NOMO-1 treated with DMSO at 0.1 percent for 48 hours (cell line): ENCODE measurements around the gene CMBL.
"Not testable (repeated sequence)": the region's sequence is repeated elsewhere in the genome, so short reads cannot be mapped to it uniquely, and the experiment has no call there.

ENCODE experiments used
- DNase-seq: peaks from one replicate; lab custom pipeline; 2025; ENCODE audit not compliant: unreplicated experiment; lab: John Stamatoyannopoulos, UW

Gene CMBL

DNA sequence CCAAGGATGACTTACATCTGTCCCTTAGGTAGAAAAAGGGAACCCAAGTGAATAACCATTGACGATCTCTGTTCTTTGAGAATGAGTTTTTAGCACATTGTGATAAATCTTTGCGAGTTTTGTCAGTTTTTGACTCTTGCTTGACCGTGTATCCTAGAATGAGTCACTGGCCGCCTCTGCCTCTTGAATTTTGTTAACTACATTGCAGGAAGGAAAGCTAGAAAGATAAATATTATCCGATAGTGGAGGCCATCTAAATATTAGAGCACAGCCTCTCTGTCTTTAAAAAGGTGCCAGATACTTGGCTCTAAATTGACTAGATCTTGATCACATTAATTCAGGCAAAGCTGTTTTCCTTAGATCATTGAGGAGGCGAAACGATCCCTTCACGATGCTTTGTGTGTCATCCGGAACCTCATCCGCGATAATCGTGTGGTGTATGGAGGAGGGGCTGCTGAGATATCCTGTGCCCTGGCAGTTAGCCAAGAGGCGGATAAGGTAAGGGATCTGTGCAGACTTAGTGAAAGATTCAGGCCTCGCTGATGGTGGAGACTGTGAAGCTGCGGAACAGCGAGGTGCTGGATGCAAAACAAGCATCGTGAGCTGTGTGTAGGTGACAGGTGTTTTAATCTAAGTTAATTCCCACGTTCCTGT lies 45.5 kb downstream of the CMBL start:
- DNase-seq, result no peak

DNA sequence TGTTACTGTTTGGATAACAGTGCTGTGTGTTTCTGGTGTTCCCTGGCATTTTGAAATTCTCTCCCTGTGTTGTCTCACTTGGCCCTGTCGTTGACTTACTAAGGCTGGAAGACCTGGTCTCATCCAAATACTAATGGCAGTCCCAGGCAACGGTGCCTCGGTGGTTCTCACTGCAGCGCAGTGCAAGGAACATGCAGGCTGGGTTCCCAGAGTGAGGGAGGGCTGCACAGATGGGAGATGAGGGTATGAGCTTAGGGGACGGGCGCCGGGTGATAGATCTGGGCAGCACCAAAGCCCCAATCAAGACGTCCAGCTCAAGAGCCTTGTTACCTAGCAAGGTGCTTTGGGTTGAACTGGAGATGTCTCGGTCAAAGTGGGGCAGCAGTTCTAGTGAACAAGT lies 46.6 kb downstream of the CMBL start:
- DNase-seq, result no peak

DNA sequence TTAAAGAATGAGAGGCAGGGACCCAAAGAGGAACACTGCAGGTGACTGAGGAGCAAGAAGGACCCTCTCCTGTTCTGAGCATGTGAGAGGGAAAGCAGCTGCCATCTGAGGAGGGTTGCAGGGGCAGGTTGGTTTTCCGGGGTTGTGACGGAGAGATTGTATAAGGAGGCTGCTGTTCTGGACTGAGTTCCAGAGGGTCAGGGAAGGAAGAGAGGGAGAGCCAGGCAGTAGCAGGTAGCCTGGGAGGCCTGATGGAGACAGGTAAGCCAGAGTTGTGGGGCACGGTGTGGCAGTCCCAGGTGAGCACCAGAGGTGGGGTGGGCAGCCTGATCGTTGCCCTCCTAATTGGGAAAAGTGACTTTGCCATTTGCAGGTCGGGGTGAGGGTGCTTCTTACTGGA lies 47.8 kb downstream of the CMBL start:
- no peak for DNase-seq

DNA sequence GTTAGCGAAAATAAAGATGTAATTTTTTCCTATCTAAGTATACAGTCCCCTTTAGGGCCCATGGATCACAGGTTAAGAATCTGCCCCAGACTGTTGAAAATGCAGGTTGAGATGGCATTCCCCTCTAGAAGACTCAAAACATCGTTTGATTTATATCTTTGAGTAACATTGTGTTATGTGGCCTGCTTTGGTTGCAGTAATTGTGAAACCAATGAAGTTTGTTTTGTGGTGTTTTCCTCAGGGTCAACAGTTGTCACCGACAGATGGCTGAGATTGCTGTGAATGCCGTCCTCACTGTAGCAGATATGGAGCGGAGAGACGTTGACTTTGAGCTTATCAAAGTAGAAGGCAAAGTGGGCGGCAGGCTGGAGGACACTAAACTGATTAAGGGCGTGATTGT lies 49.8 kb downstream of the CMBL start:
- DNase-seq, result no peak

DNA sequence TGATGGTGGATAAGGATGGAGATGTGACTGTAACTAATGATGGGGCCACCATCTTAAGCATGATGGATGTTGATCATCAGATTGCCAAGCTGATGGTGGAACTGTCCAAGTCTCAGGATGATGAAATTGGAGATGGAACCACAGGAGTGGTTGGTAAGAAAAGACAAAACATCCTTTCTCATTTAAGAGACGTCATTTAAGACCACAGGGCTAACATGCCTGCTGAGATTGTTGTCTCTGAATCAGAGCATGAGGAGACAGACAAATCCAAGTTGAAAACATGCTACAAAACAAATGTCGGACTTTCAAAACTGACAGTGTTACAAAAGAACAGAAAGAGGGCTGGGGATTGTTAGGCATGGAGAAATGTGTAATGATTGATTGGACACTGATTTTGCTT lies 53.0 kb downstream of the CMBL start:
- DNase-seq, result no peak

DNA sequence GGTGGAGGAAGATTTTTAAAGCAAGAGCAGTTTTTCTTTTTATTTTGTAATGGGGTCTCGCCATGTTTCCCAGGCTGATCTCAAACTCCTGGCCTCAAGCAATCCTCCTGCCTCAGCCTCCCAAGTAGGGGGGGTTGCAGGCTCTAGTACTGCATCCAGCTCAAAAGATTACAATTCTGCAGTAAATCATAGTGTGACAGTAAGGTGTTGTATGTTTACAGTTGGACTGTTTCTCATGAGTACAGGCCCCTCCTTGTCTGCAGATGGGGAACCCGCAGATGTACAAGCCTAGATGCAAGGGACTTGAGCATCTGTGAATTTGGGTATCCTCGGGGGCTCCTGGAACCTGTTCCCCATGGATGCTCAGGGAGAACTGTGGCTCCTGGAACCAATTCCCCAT lies 54.3 kb downstream of the CMBL start:
- no peak for DNase-seq

DNA sequence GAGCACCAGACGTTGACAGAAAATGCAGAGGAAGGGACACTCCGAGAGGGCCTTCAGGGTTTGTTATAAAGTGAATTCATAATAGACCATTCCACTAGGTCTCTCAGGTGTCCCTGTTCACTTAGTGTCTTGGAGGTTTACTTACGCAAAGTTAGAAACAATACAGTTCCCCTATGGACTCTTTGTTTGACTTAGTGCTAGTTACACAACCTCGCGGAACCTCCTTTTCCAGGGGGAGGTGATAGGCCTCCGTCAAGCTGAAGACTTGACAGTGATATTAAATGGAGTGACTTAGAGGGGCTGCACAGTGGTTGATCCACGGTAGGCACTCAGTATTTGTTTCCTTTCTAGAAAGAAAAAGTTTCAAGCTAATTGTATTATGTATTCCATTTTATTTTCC lies 56.3 kb downstream of the CMBL start:
- peak; percentile 63 for DNase-seq

DNA sequence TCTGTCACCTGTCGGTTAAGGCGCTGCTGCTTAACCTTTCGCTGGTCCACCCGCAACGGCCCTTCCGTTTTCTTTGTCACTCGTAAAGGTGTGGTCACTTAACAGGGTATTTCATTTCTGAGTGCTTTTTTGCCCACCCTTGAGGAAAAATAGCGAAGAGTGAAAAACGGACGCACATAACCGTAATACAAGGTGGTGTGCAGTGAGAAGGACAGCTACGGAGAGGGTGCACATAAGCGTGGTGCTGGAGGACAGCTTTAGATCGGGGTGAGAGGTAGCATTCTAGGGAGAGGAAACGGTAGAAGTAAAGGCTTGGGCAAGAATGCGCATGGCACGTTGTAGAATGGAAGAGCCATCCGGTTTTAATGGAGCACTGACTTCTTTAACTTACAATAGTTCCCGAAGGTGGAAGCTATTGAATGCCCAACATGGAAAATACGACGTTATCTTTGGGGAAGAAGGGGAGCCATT lies 56.9 kb downstream of the CMBL start:
- DNase-seq, result peak; percentile 60

DNA sequence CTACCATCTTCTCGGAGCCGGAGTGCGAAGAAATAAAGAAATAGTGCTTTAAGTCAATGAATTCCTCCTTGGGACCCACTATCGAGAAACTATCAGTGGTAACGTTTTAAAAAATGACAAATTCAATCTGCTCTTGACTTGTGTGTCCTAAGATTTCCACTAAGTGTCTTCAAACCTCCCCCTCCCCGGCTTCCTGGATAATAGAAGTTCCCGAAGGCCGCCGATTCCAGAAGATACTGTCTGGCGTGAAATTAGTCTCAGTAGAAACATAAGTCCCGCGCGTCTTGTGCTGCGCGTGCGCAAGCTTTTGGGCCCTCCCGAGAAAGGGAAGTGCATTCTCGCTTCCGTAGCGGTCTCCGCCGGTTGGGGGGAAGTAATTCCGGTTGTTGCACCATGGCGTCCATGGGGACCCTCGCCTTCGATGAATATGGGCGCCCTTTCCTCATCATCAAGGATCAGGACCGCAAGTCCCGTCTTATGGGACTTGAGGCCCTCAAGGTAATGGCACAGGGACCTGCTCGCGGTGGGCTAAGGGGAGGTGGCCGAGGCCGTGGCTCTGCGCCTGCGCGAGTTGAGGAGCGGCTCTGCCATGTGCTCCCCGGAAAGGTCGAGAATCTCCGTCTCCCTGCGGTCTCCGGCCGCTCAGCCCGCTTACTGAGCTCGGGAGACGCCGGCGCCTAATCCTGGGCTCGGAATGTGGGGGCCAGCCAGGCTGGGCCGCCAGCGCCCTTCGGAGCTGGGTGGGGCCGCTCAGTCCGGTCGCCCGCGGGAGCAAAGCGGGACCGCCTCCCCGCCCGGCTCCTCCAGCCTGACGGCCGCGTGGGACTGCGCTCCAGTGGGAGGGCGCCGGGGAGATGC lies 57.5 kb downstream of the CMBL start, which contains the start of gene CCT5:
Gene CCT5, plus strand, starts transcription at position 333 of the 858 bp plus-strand sequence. Its CDS starts 61 bp downstream, at position 394.
- DNase-seq, result peak; percentile 100

DNA sequence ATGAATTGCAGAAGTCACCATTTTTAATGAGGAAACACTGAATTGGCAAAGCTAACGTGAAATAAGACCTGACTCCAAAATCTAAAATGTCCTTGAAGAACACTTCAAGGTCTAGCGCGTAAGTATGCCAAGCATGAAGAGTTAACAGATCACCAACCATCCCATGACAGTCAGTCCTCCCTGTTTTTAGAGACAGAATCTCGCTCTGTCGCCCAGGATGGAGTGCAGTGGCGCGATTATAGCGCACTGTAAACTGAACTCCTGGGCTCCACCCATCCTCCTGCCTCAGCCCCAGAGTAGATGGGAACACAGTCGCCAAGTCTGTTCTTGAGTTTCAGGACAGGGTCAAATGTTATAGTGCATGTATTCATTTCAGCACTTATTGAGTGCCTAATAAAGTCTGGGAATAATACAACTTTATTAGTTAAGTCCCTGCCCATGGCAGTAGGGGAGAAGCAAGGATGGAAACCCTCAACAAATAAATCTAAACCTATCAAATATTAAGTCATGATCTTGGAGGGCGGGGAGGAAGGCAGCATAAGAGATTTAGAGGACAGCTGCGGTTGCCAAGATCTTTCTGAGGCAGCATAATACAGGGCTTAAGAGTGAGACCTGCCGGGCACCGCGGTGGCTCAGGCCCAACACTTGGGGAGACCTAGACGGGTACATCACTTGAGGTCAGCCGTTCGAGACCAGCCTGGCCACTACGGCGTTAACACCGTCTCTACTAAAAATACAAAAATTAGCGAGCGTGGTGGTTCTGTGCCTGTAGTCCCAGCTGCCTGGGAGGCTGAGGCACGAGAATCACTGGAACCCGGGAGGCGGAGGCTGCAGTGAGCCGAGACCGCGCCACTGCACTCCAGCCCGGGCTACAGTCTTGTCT lies 59.1 kb downstream of the CMBL start:
- DNase-seq, result peak; percentile 37

DNA sequence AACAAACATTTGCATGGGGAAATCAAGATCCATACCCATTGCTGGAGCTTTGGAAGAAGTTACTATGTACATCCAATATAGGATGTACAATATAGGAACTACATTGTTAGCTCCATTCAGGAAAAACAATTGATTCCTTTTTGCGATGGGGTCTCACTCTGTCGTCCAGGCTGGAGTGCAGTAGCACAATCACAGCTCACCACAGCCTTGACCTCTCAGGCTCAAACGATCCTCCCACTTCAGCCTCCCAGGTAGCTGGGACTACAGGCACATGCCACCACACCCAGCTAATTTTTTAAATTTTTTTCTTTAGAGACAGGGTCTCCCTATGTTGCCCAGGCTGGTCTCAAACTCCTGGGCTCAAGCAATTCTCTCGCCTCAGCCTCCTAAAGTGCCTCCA lies 60.5 kb downstream of the CMBL start:
- DNase-seq, result not testable (repeated sequence)

DNA sequence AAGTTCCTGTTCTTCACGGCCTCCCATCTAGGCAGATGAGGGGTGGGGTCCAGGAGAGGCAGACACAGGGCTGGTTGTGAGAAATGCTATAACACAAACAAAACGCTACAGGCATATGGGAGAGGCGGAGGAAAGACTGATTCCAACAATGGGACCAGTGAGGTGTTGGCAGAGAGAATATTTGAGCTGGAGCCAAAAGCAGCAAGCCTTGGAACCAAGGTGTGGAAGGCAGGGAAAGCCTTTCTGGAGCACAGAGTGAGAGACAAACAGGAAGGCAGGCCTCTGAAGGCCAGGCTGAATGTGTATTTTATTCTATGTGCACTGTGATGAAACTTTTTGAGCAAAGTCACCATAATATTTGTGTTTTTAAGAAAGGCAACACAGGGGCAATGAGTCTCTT lies 60.9 kb downstream of the CMBL start:
- DNase-seq, result no peak

DNA sequence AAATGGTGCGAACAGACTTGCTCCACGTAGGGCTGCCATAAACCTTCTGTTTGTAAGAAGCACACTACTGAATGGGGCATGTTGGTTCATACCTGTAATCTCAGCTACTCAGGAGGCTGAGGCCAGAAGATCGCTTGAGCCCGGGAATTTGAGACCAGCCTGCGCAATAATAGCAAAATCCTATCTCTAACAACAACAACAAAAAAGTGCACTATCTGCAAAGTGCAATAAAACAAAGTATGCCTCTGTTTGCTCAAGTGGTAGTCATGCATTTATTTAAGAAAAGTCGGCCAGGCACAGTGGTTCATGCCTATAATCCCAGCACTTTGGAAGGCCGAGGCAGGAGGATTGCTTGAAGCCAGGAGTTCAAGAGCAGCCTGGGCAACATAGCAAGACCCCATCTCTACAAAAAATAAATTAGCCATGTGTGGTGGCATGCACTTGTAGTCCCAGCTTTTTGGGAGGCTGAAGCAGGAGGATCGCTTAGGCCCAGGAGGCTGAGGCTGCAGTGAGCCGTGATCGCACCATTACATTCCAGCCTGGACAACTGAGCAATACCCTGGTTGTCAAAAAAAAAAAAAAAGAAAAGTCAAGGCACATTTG lies 63.3 kb downstream of the CMBL start:
- DNase-seq, result no peak

DNA sequence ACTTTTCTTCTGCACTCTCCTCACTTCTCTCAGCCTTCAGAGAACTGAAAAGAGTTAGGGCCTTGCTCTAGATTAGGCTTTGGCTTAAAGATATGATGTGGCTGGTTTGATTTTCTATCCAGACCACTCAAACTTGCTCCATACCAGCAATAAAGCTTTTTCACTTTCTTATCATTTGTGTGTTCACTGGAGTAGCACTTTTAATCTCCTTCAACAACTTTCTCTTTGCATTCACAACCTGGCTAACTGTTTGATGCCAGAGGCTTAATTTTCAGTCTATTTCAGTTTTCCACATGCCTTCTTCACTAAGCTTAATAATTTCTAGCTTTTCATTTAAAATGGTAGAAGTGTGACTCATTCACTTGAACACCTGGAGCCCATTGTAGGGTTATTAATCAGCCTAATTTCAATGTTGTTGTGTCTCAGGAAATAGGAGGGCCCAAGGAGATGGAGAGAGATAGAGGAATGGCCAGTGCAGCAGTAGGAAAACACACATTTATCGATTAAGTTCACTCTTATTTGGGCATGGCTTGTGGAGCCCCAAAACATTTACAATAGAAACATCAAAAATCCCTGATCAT lies 64.0 kb downstream of the CMBL start:
- DNase-seq, result no peak

DNA sequence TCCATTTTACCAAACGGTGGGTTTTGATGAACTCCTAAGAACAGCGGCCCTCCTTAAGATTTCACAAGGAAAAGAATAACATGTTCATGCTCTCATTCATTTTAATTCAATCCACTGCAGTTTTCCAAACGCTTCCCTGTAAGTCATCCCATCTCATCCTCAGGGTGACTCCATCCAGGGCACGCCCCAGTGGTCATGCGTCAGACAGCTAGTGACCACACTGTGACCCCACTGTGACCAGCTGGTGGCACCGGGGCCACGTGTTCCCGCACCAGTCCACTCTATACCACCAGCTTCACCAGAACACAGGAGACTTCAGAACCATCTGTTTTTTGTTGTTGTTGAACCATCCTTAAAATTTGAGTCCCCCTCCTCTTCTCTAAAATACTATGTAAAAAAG lies 72.4 kb downstream of the CMBL start:
- DNase-seq, result no peak

DNA sequence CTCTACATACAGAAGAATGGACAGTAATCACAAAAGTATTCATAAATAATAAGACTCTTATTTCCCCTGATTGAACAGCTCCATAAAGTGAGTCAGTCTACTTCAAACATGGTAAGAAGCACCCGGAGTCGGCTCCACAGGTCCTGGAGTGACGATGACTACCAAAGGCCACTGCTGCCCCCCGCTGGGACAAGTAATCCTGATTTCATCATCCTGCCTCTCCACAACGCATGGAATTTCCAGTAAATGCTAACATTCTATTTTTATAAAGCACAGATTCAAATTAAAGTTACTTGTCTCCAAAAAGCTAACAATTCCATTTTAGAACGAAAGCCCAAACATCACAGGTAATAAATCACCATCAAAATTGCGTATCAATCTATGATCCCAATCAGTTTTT lies 74.2 kb downstream of the CMBL start:
- DNase-seq, result no peak

DNA sequence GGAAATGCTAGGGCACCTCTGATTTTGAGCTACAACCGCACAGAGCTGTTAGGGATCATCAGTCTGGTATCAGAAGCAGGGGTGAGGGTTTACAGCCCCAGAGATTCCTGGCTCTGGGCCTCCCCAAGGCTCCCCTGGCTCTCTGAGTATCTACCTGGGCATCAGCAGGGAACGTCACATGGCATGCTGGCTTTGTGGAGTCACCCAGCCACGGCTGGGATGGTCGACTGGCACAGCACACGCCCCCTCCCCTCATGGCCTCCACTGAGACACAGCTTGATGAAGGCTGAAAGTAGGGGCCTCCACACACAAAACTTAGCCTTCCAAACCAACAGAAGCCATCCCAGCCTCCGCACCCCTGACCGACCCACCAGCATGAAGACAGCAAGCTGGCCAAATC lies 74.7 kb downstream of the CMBL start:
- no peak for DNase-seq

DNA sequence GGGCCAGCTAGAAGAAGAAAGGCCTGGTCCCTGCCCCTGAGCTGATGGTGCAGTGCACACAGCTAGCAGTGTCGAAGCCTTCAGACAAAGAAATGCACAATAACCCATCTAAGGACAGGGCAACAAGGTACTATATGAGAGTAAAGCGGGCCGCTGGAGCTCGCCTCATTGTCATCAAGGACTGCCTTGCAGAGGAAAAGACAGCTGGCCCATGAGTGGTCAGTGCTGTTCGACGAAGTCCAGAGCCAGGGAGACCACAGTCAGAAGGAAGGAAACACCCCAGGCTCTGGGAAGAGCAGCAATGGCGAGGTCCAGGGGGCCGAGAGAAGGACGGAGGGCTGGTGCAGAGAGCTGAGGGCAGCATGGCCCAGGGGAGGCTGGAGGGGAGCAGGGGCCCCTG lies 75.3 kb downstream of the CMBL start:
- no peak for DNase-seq

DNA sequence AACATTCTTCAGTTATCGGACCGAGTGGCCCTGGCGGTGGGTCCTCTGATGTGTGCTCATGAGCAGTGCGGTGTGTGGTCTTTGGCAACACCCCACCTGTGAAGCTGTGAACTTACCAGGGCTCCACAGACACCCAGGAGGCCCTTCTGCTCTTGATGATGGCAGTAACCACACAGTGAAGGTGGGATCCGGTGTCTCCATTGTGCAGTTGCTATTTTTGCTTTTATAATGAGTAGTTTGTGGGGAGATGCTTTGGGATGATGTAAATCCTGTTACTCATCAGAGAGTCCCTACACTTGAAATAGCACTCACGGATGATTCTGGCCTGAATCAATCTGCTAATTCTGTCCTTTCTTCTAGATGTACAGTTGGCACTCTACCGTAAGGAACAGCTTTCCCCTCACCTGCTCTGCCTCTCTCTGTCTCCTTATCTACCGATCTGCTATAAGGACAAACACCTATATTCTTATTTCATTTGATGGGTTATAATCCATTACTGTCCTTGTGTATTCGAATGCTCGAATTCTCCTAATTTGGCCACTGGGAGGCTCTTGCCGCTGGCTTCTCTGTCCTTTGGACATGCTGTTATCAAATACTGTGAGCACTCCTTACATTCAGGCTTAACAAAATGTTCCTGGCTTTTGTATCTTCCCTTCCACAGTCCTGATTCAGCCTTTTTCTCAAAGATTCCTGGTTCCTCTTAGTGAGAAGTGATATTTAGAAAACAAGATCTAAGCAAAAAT lies 78.2 kb downstream of the CMBL start:
- no peak for DNase-seq

DNA sequence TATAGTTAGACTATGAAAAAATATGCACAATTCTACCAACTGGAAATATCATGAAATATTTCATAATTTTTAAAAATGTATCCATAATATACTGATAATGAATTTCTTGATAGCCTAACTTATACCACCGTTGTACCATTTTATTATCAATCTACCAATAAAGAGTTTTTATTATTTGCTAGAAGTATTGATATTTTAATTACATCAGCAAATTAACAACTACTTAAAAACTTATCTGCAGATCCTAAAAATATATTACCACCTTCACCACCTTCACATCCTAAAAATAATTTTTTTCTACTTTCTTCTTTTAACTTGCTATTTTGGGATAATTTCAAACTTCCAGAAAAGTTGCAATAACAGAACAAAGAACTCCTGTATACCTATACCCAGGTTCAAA lies 79.4 kb downstream of the CMBL start:
- no peak for DNase-seq
